ENCODE results near the gene METTL4. TPM values are rescaled to one million over a fixed set of nuclear protein-coding genes. Genes with fewer than 3 reads are reported as not detected.
"Not testable (repeated sequence)": the region's sequence is repeated elsewhere in the genome, so short reads cannot be mapped to it uniquely, and the experiment has no call there.

The METTL4 gene
- total RNA-seq, 1 experiment from 2014 or later = 20.3 TPM

- peak; percentile 9 for DNase-seq
- no peak for TF ChIP-seq CTCF (IDR thresholded peaks at IDR 0.05; ENCODE audit: unreplicated experiment)
- H3K4me3 Mint-ChIP-seq (ENCODE audit: low read depth, unreplicated experiment) = no peak overlapping the region
- BruUV-seq (replicated peaks) = no TSS peak
- CTCF ChIA-PET = no interaction called here
- no peak overlapping the region for H3K27ac Mint-ChIP-seq (ENCODE audit: unreplicated experiment)
- intact Hi-C loops (cut with micrococcal nuclease; ENCODE audit: unreplicated experiment) = no loop called here
- no peaks in the 10 kb centered on the region for H3K9me3 Mint-ChIP-seq (ENCODE audit: low read depth, unreplicated experiment)
- peaks cover 10% of the 10 kb centered on the region for H3K4me1 Mint-ChIP-seq (ENCODE audit: low read depth, unreplicated experiment)
- no peaks in the 10 kb centered on the region for H3K27me3 Mint-ChIP-seq (ENCODE audit: unreplicated experiment)
- H3K36me3 Mint-ChIP-seq (ENCODE audit: insufficient read depth, unreplicated experiment) = no peaks in the 10 kb centered on the region
Observed at GRCh38 chr18:2529154-2529553, 42.2 kb downstream of the METTL4 start.

GRCh38 chr18:2526329-2526728 is 45.0 kb downstream of the METTL4 start:
- no peaks in the 10 kb centered on the region for H3K27me3 Mint-ChIP-seq (ENCODE audit: unreplicated experiment)
- H3K9me3 Mint-ChIP-seq (ENCODE audit: low read depth, unreplicated experiment) = no peaks in the 10 kb centered on the region
- no peak overlapping the region for H3K27ac Mint-ChIP-seq (ENCODE audit: unreplicated experiment)
- intact Hi-C loops (cut with micrococcal nuclease; ENCODE audit: unreplicated experiment) = no loop called here
- no peaks in the 10 kb centered on the region for H3K36me3 Mint-ChIP-seq (ENCODE audit: insufficient read depth, unreplicated experiment)
- peaks cover 10% of the 10 kb centered on the region for H3K4me1 Mint-ChIP-seq (ENCODE audit: low read depth, unreplicated experiment)
- no peak overlapping the region for H3K4me3 Mint-ChIP-seq (ENCODE audit: low read depth, unreplicated experiment)
- no TSS peak for BruUV-seq (replicated peaks)
- CTCF ChIA-PET = no interaction called here
- TF ChIP-seq CTCF (IDR thresholded peaks at IDR 0.05; ENCODE audit: unreplicated experiment) = no peak
- no peak for DNase-seq

GRCh38 chr18:2524794-2525198 is 46.5 kb downstream of the METTL4 start:
- DNase-seq; H3K36me3 Mint-ChIP-seq (ENCODE audit: insufficient read depth, unreplicated experiment); H3K4me1 Mint-ChIP-seq (ENCODE audit: low read depth, unreplicated experiment); H3K27me3 Mint-ChIP-seq (ENCODE audit: unreplicated experiment); BruUV-seq (replicated peaks); intact Hi-C loops (cut with micrococcal nuclease; ENCODE audit: unreplicated experiment); H3K9me3 Mint-ChIP-seq (ENCODE audit: low read depth, unreplicated experiment); H3K27ac Mint-ChIP-seq (ENCODE audit: unreplicated experiment); H3K4me3 Mint-ChIP-seq (ENCODE audit: low read depth, unreplicated experiment); CTCF ChIA-PET: not testable (repeated sequence)

- Mint-ChIP-seq H3K27ac (ENCODE audit: unreplicated experiment) (no peak overlapping the region), H3K9me3 (ENCODE audit: low read depth, unreplicated experiment) (no peaks in the 10 kb centered on the region), H3K4me1 (ENCODE audit: low read depth, unreplicated experiment) (peaks cover under 1% of the 10 kb centered on the region), H3K4me3 (ENCODE audit: low read depth, unreplicated experiment) (no peak overlapping the region), H3K27me3 (ENCODE audit: unreplicated experiment) (no peaks in the 10 kb centered on the region), H3K36me3 (ENCODE audit: insufficient read depth, unreplicated experiment) (no peaks in the 10 kb centered on the region)
- CTCF ChIA-PET = no interaction called here
- intact Hi-C loops (cut with micrococcal nuclease; ENCODE audit: unreplicated experiment) = no loop called here
- BruUV-seq (replicated peaks) = no TSS peak
- no peak for DNase-seq
- TF ChIP-seq CTCF (IDR thresholded peaks at IDR 0.05; ENCODE audit: unreplicated experiment) = no peak
Observed at GRCh38 chr18:2522112-2522511, 49.2 kb downstream of the METTL4 start.

GRCh38 chr18:2518473-2518872 is 52.8 kb downstream of the METTL4 start:
- Mint-ChIP-seq H3K4me1 (ENCODE audit: low read depth, unreplicated experiment) (peaks cover 24% of the 10 kb centered on the region), H3K4me3 (ENCODE audit: low read depth, unreplicated experiment) (no peak overlapping the region), H3K9me3 (ENCODE audit: low read depth, unreplicated experiment) (no peaks in the 10 kb centered on the region), H3K36me3 (ENCODE audit: insufficient read depth, unreplicated experiment) (no peaks in the 10 kb centered on the region), H3K27me3 (ENCODE audit: unreplicated experiment) (no peaks in the 10 kb centered on the region), H3K27ac (ENCODE audit: unreplicated experiment) (peak overlapping the region; percentile 50)
- TF ChIP-seq CTCF (IDR thresholded peaks at IDR 0.05; ENCODE audit: unreplicated experiment) = no peak
- CTCF ChIA-PET = no interaction called here
- intact Hi-C loops (cut with micrococcal nuclease; ENCODE audit: unreplicated experiment) = loop anchor here (10.0 kb wide), 2 partner anchors 74 to 194 kb away; no protein-coding TSS in a partner anchor
- no peak for DNase-seq
- BruUV-seq (replicated peaks) = no TSS peak
